Pons (tissue), 1 donor: ENCODE results near the gene CHRNB1.

Experiments used
- DNase-seq: peaks from one replicate; pipeline ENCODE4 v3.0.0-alpha.2; 2016; ENCODE audit warnings: low spot score

CHRNB1 gene

DNA sequence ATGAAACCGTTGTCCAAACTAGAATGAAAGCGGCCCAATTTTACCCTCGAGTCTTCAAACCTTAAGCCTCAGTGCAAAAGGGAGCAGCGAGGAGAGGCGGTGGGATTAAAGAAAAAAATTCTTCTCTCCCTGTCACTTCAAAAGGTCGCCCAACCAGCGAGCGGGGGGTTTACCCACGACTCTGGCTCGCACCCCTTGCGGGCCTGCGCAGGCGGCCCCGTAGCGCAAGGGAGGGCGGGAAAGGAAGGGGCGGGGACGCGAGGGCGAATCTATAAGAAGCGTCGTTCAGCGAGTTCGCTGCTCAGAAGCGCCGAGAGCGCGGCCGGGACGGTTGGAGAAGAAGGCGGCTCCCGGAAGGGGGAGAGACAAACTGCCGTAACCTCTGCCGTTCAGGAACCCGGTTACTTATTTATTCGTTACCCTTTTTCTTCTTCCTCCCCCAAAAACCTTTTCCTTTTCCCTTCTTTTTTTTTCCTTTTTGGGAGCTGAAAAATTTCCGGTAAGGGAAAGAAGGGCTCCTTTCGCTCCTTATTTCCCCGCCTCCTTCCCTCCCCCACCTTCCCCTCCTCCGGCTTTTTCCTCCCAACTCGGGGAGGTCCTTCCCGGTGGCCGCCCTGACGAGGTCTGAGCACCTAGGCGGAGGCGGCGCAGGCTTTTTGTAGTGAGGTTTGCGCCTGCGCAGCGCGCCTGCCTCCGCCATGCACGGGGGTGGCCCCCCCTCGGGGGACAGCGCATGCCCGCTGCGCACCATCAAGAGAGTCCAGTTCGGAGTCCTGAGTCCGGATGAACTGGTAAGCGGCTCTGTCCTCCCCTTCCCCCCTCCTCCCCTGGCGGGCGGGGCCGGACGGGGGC, 39.4 kb downstream of the CHRNB1 start, which contains the start of gene POLR2A:
Gene POLR2A (plus strand): TSS at position 300 of the 852 bp plus-strand sequence.
- DNase-seq: peak; percentile 98

DNA sequence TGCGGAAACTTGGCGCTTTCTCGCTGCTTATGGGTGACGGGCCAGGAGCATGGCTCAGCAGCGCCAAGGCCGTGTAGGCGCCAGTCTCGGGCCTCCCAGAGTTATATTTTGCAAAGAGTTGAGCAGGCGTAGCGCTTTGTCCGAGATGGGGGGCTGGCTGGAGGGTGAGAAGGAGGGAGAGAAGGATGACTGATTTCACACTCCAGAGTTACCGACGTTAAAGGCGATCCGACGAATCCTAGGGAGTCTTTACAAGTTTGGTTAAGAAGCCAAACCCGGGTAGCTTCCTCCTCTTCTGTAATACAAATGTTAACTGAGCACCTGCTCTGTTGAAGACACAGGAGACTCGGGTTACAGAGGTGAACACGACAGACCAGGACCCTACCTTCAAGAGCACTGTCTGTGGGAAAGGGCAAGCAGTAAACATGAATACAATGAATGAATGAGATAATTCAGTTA, 40.1 kb downstream of the CHRNB1 start:
- DNase-seq: no peak

DNA sequence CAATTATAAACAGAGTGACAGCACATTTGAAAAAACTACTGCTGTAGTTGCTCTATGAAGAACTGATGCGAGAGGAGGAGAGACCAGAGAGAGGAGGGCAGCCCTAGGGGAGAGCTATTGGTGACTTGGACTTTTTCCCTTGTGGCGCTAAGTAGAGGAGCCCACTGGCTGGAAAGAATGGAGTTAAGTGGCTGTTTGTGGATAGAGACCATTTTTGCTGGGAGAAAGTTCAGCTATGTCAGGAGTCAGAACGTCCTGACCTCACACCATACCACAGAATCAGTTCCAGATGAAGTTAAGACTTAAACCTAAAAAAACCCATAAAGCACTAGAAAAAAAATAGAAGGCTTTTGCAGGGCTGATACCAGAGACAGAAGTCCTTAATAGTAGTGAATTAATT, 41.3 kb downstream of the CHRNB1 start:
- no peak for DNase-seq

DNA sequence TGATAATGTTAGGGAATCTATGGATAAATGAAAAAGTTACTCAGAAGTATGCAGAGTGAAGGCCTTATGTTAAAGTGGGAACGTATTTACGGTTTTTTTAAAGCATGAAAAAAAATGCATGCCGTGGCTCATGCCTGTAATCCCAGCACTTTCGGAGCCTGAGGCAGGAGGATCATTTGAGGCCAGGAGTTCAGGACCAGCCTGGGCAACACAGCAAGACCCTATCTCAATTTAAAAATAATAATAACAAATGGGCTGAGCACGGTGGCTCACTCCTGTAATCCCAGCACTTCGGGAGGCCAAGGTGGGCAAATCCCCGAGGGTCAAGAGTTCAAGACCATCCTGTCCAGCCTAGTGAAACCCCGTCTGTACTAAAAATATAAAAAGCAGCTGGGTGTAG, 45.3 kb downstream of the CHRNB1 start:
- DNase-seq: no peak

DNA sequence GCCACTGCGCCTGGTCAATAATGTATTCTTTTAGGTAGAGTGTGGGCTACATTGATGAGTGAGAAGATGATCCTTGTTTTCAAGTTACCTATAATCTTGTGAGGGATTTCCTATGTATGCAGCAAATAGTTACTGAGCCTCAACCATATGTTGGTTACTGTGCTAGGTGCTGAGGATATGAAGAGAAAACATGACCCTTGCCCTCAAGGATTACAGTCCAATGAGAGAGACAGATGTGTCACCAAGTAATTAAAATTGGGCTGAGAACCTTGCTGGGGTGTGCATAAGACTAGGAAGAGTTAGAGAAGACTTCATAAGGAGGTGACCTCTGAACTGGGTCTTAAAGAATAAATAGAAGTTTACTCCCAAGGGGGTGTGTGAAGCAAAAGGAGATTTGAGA, 46.7 kb downstream of the CHRNB1 start:
- no peak for DNase-seq

DNA sequence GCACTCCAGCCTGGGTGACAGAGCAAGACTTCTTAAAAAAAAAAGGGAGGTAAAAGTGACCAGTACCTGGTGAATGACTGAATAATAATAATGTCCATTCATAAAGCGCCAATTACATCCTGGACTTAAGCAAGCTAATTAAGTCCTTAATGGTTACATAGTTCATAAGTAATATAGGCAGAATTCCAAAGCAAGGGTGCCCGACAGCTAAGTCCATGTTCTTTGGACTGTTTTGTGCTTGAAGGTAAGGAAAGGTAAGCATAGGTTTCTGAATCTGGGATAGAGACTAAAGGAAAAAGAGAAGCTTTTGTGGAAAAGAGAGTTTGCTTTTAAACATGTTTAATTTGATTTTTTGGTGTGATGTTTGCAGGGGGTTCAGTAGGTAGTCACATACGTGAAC, 49.1 kb downstream of the CHRNB1 start:
- no peak for DNase-seq

DNA sequence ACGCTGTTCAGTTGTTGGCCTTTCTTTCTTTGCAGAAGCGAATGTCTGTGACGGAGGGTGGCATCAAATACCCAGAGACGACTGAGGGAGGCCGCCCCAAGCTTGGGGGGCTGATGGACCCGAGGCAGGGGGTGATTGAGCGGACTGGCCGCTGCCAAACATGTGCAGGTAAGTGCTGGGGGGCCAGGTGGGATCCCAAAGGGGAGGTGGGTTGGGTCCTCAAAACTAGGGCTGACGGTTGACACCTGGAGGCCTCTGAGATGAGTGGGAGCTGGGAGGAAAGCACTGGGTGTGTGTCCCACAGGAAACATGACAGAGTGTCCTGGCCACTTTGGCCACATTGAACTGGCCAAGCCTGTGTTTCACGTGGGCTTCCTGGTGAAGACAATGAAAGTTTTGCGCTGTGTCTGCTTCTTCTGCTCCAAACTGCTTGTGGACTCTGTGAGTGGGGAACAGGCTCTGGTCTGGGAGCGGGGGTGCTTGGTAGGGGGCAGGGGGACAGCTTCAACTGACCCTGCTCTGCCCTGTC, 51.1 kb downstream of the CHRNB1 start:
- DNase-seq: no peak

DNA sequence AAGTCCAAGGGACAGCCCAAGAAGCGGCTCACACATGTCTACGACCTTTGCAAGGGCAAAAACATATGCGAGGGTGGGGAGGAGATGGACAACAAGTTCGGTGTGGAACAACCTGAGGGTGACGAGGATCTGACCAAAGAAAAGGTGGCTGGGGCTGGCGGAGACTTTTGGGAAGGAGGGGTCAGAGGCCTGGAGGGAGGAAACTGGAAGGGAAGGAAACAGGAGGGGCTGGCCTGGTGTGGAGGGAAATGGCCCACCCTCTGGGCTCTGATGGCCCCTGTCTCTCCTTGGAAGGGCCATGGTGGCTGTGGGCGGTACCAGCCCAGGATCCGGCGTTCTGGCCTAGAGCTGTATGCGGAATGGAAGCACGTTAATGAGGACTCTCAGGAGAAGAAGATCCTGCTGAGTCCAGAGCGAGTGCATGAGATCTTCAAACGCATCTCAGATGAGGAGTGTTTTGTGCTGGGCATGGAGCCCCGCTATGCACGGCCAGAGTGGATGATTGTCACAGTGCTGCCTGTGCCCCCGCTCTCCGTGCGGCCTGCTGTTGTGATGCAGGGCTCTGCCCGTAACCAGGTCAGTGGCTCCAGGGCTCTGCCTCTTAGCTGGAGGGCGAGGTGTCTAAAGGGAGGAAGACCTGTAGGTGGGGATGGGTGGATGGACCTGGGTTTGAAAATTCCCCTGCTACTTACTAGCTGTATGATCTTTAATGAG, 51.8 kb downstream of the CHRNB1 start:
- no peak for DNase-seq

DNA sequence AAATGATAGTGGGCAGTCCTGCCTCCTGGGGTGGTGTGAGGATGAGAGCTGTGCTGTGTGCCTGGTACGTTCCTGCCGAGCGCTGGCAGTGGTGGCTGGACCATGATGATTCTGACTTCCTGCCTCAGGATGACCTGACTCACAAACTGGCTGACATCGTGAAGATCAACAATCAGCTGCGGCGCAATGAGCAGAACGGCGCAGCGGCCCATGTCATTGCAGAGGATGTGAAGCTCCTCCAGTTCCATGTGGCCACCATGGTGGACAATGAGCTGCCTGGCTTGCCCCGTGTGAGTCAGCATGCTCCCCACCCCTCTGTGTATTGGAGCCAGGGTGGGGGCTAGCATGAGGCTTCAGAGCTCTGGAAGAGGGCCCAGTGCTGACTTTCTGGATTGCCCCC, 52.4 kb downstream of the CHRNB1 start:
- no peak for DNase-seq

DNA sequence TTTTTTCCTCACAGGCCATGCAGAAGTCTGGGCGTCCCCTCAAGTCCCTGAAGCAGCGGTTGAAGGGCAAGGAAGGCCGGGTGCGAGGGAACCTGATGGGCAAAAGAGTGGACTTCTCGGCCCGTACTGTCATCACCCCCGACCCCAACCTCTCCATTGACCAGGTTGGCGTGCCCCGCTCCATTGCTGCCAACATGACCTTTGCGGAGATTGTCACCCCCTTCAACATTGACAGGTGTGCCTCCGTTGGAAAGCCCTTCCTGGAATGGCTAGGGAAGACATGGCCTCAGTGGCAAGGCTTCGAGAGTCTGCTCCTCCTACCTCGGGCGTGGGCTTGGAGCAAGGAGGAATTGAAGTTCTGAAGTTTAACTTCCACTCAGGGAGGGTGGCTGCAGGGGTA, 52.8 kb downstream of the CHRNB1 start:
- DNase-seq: no peak

DNA sequence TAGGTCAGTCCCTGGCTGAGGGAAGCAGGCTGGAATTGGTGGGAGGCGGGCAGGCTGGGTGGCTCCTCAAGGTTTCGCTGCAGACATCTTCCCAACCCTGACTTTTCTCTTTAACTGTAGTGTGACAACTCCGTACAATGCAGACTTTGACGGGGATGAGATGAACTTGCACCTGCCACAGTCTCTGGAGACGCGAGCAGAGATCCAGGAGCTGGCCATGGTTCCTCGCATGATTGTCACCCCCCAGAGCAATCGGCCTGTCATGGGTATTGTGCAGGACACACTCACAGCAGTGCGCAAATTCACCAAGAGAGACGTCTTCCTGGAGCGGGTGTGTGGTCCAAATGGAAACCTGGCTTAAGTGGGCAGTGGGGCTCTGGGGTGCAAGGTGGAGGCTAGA, 54.3 kb downstream of the CHRNB1 start:
- no peak for DNase-seq

DNA sequence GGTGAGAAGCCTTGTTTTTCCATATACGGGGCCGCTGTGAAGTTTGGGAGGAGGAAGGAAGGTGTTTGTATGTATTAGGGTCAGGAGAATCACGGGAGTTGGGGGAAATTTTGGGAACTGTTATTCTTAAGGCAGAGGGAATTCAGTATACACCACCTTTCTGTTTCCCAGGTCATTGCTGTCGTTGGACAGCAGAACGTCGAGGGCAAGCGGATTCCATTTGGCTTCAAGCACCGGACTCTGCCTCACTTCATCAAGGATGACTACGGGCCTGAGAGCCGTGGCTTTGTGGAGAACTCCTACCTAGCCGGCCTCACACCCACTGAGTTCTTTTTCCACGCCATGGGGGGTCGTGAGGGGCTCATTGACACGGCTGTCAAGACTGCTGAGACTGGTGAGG, 56.9 kb downstream of the CHRNB1 start:
- no peak for DNase-seq

DNA sequence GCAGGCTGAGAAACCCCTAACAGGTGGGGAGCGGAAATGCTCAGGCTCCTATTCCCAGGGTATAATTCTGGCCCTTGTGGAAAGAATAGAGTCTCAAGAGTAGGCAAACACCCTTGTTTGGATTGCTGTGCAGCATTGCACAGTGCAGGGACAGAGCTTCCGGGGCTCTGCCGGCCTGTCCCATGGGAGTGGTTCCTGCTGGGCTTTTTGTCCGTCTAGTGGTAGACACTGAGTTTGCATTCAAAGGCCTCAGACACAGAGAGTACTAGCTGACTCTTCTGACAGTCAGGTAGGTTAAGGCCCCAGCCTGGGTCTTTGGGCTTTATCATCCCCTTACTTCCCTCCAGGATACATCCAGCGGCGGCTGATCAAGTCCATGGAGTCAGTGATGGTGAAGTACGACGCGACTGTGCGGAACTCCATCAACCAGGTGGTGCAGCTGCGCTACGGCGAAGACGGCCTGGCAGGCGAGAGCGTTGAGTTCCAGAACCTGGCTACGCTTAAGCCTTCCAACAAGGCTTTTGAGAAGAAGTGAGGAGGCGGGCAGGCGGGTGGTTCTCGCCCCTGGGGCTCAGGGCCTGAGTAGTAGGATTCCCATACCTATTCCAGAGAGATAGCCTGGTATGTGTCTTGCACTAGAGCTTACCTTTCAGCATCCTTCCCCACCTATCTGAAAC, 57.4 kb downstream of the CHRNB1 start:
- DNase-seq: no peak

DNA sequence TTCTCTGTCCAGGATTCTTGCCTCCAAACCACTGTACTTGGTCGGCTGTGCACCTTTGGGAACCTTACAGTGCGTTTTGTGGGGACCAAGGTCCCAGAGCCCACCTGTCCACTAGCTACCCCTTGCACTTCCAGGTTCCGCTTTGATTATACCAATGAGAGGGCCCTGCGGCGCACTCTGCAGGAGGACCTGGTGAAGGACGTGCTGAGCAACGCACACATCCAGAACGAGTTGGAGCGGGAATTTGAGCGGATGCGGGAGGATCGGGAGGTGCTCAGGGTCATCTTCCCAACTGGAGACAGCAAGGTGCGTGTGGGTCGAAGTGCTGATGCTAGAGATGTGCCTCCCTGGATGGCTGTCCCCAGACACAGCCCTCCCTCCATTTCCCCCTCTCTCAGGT, 58.1 kb downstream of the CHRNB1 start:
- no peak for DNase-seq

DNA sequence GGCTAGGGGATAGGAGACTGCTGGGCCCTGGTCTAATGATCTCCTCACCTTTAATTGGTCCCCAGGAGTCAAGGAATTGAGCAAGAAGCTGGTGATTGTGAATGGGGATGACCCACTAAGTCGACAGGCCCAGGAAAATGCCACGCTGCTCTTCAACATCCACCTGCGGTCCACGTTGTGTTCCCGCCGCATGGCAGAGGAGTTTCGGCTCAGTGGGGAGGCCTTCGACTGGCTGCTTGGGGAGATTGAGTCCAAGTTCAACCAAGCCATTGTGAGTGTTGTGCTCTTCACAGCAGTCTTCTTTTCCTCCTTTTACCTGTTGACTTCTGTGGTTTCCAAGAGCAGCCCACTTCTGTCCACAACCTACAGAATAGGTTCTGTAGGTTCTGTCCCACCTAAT, 58.7 kb downstream of the CHRNB1 start:
- DNase-seq: no peak
